Stimulated activated effector memory CD8-positive, alpha-beta T cell treated with anti-CD3 and anti-CD28 coated beads, Interleukin-12 subunit alpha, Interleukin-12 subunit beta, amount 100 ng/mL, for 72 hours (primary cell): ENCODE data around the gene MMP24OS.
A peak's percentile ranks its signal among the peaks of the same experiment; 100 is the strongest.

Experiments used
- ATAC-seq: fragments of 150-1000 bp; cut with Tn5 transposase; 2 replicates; pipeline ENCODE4 v1.10.0; 2021
- DNase-seq, 2 donors: peaks; one replicate each; pipeline ENCODE4 v3.0.0; 2021 to 2022; ENCODE audit warnings: low spot score in 2 of 2
- H3K27ac Mint-ChIP-seq: one replicate; pipeline ENCODE4 v1.8.0; 2022; ENCODE audit warnings: mild to moderate bottlenecking, mixed read lengths
- H3K36me3 Mint-ChIP-seq: one replicate; pipeline ENCODE4 v1.8.0; 2022; ENCODE audit warnings: mild to moderate bottlenecking, mixed read lengths
- H3K4me1 Mint-ChIP-seq: one replicate; pipeline ENCODE4 v1.8.0; 2022; ENCODE audit warnings: mixed read lengths
- H3K4me3 Mint-ChIP-seq: one replicate; pipeline ENCODE4 v1.8.0; 2022; ENCODE audit warnings: mild to moderate bottlenecking, mixed read lengths
- H3K9me3 Mint-ChIP-seq: one replicate; pipeline ENCODE4 v1.8.0; 2022; ENCODE audit warnings: mixed read lengths

The MMP24OS gene

DNA sequence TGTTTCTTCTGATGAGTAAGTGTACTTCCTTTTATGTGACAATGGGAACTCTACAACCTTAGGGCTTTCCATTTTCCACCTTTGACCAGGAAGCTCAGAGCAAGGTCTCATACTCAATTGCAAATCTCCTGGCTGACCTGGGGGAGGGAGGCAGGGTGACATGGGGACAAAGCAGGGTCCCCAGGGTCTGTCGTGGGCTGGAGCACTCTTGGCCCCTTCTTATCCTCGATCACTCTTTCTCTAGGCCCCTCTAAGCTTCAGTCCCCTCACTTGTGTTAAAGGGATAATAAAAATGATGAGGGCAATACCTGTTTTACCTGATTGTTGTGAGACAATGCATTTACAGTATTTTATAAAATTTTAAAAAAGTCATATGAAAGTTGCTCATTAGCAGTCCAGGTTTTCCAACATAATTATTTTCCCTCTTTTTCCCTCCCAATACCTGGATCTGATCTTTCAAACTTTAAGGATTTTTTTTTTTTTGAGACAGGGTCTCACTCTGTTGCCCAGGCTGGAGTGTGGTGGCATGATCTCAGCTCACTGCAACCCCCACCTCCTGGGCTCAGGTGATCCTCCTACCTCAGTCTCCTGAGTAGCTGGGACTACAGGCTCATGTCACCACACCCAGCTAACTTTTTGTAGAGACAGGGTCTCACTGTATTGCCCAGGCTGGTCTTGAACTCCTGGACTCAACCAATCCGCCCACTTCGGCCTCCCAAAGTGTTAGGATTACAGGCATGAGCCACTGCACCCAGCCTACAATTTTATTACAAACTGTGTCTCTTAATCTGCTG lies 22.7 kb upstream of the MMP24OS start:
- Mint-ChIP-seq H3K9me3 (no peaks in the 10 kb centered on the region), H3K36me3 (peaks cover 14% of the 10 kb centered on the region), H3K27ac (no peak overlapping the region), H3K4me1 (peaks cover 49% of the 10 kb centered on the region), H3K4me3 (no peak overlapping the region)
- no peak for ATAC-seq
- DNase-seq = no peak

DNA sequence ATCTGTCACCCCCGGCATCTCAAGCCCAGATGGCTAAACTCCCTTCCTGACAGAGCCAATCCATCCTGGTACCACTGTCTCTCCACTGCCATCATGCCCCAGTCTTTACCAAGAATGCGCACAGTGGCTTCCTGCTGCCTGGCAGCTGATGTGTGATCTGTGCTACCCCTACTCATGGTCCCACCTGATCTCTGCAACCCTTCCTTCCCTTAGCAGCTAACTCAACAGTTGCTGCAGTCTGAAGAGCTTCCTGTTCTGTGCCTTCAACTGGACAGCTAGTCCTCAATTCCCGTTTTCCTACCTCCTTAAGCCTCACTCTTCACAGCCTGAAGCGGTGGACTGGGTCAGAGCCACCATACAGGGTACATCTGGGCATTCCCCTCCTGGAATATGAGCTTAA lies 21.9 kb upstream of the MMP24OS start:
- no peak overlapping the region for H3K27ac Mint-ChIP-seq

GRCh38 chr20:35298264-35298663 lies 20.3 kb upstream of the MMP24OS start:
- DNase-seq = no peak
- ATAC-seq = no peak
- no peaks in the 10 kb centered on the region for H3K9me3 Mint-ChIP-seq
- peaks cover 25% of the 10 kb centered on the region for H3K4me1 Mint-ChIP-seq
- H3K4me3 Mint-ChIP-seq = no peak overlapping the region
- peaks cover 10% of the 10 kb centered on the region for H3K36me3 Mint-ChIP-seq
- H3K27ac Mint-ChIP-seq = peak overlapping the region; percentile 58

More for the DNA sequence above, 21.9 kb upstream of the MMP24OS start:
- ATAC-seq (no peak), DNase-seq (no peak)
- Mint-ChIP-seq H3K4me3 (no peak overlapping the region), H3K4me1 (peaks cover 40% of the 10 kb centered on the region), H3K36me3 (peaks cover 10% of the 10 kb centered on the region), H3K9me3 (no peaks in the 10 kb centered on the region)

DNA sequence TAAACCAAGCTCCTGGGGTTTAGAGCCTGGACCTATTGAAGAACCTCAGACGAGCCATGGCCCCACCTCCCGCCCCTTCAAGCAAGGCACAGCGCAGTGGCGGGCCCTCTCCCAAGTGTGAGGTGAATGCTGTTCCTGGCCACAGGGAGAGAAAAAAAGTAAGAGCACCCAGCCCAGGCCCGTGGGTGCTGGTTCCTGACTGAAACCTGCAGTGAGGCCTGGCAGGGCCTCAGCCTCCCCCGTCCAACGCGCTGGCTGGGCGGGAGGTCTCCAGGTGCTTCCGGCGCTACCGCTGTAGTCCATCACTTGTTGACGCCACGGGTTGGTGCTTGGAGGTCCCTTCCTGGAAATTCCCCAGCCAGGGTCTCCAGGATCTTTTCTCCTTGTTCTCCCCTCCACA lies 19.8 kb upstream of the MMP24OS start:
- ATAC-seq (no peak), DNase-seq (no peak)
- H3K27ac Mint-ChIP-seq = no peak overlapping the region
- peaks cover 10% of the 10 kb centered on the region for H3K36me3 Mint-ChIP-seq
- no peak overlapping the region for H3K4me3 Mint-ChIP-seq
- no peaks in the 10 kb centered on the region for H3K9me3 Mint-ChIP-seq
- peaks cover 20% of the 10 kb centered on the region for H3K4me1 Mint-ChIP-seq

DNA sequence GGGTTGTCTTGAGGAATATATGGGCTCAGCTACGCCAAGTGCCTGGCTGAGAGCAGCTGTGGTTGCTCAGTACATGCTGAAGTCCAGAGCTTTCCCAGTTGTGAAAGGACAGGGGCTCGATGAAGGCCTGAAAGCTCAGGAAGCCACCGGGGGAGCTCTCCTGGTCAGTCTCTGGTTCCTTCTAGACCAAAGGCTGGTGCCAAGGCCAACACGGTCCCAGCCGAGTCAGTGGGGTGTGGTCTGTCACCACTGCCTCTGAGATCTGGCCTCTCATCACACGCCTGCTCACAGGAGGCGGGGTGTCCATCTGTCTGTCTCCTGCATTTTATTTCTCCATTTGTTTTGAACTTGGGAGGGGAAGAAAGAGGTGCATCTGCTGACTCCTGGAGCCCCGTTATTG lies 19.2 kb upstream of the MMP24OS start:
- Mint-ChIP-seq H3K36me3 (peaks cover 10% of the 10 kb centered on the region), H3K4me1 (peaks cover 14% of the 10 kb centered on the region), H3K9me3 (no peaks in the 10 kb centered on the region)

DNA sequence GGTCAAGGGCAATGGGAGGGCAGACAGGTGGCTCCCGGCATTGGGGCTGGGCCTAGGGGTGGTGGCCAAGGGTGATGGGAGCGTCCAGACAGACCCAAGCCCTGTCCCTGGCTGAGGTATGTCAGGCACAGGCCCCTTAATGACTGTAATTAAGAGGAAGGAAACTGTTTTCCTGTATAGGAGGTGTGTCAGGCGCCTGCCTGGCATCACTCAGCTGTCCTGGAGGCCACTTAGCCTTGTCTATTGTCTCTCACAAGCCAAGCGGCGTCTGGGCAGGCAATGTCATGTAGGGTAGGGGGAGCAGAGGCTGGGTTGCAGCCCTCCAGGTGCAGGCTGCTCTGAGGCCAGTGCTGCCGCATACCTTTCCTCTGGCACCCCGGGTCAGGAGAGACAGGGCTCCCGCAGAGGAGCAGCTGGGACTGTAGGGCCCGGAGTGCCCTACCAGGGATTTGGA lies 18.2 kb upstream of the MMP24OS start:
- H3K9me3 Mint-ChIP-seq = no peaks in the 10 kb centered on the region
- ATAC-seq (no peak), DNase-seq (no peak)
- no peak overlapping the region for H3K27ac Mint-ChIP-seq
- no peak overlapping the region for H3K4me3 Mint-ChIP-seq
- peaks cover 10% of the 10 kb centered on the region for H3K36me3 Mint-ChIP-seq
- peaks cover 6% of the 10 kb centered on the region for H3K4me1 Mint-ChIP-seq

More for the DNA sequence above, 19.2 kb upstream of the MMP24OS start:
- DNase-seq (no peak), ATAC-seq (no peak)
- Mint-ChIP-seq H3K27ac (peak overlapping the region; percentile 26), H3K4me3 (no peak overlapping the region)

DNA sequence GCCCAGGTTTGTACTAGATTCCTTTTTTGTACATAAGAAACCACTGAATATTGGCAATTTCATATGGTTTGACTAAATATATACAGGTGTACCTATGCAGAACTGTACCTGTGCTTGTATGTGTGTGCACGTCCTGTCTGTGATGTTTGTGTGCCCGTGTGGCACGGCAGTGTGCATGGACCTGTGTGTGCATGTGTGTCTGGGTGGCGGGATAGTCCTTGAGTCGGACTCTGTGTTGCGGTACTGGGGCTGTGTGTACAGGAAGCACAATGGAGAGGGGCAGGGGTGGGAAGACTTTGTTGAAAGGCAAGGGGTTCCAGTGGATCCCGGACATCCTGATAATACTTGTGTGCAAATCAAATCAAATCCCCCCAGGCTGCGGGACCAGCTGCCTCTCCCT lies 17.8 kb upstream of the MMP24OS start:
- H3K27ac Mint-ChIP-seq = no peak overlapping the region
- no peak overlapping the region for H3K4me3 Mint-ChIP-seq
- ATAC-seq (no peak), DNase-seq (no peak)
- H3K36me3 Mint-ChIP-seq = peaks cover 10% of the 10 kb centered on the region
- H3K9me3 Mint-ChIP-seq = no peaks in the 10 kb centered on the region
- peaks cover 6% of the 10 kb centered on the region for H3K4me1 Mint-ChIP-seq

DNA sequence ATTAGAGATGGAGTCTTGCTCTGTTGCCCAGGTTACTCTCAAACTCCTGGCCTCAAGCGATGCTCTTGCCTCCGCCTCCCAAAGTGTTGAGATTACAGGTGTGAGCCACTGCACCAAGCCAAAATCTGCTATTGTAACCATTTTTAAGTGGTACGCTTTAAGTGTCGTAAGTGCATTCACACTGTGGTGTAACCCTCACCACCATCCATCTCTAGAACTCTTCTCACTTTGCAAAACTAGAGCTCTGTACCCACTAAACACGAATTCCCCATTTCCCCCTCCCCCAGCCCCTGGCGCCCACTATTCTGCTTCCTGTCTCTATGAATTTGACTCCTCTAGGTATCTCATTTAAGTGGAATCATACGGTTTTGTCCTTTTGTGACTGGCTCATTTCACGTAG lies 17.1 kb upstream of the MMP24OS start:
- DNase-seq = no peak
- Mint-ChIP-seq H3K9me3 (no peaks in the 10 kb centered on the region), H3K4me3 (no peak overlapping the region), H3K36me3 (peaks cover 10% of the 10 kb centered on the region), H3K27ac (no peak overlapping the region), H3K4me1 (peaks cover 6% of the 10 kb centered on the region)
- ATAC-seq = no peak

DNA sequence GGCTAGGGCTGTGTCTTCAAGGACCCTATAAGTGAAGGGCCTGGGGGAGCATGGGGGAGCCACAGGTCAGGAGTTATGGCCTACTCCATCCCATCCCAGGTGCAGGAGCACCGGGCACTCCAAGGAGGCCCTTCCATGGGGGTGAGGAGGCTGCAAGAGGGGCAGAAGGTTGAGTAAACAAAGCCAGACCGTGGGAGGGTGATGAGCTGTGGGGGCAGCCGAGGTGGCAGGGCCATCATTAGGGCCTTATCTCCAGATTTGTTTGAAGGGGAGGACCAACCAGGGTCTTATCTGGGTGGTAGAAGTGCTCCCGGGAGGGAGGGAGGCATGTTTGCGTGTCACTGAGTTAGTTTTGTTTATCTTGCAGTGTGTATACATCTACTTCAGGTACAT lies 16.4 kb upstream of the MMP24OS start:
- DNase-seq (no peak), ATAC-seq (no peak)
- H3K4me3 Mint-ChIP-seq = no peak overlapping the region
- no peaks in the 10 kb centered on the region for H3K9me3 Mint-ChIP-seq
- H3K27ac Mint-ChIP-seq = no peak overlapping the region
- H3K4me1 Mint-ChIP-seq = peaks cover 6% of the 10 kb centered on the region
- H3K36me3 Mint-ChIP-seq = peaks cover 5% of the 10 kb centered on the region

DNA sequence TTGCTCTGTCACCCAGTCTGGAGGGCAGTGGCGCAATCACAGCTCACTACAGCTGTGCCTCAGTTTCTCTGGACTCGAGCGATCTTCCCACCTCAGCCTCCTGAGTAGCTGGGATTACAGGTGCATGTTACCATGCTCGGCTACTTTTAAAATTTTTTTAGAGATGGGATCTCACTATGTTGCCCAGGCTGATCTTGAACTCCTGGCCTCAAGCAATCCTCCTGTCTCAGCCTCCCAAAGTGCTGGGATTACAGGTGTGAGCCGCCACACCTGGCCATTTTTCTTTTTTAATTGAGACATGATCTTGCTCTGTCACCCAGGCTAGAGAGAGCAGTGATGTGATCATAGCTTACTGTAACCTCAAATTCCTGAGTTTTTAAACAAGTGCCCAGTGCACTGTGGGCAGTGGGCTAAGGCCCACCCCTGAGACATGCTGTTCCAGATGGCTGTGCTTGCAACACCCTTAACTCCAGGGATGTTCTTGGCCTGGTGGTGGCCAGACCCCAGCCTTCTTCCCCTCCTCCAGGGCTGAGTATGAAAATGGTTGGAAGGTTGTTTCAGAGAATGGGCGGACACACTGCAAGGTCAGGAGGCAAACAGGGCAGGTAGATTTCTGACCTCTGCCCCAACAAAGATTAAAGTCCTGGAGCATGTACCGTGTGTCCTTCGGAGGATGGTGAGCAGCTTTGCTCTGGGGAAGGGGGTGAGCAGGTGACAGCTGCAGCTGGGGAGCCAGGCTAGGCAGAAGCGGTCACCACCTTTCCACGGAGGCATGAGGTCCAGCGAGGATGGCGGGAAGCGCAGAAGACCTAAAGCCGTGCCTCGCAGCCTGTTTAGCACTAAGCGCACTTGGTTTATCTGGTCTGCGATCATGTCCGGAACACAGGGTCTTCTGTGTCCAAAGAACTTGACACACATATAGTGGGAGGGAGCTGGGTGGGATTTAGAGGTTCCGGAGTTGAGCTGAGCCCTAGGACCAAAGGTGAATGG lies 15.7 kb upstream of the MMP24OS start:
- Mint-ChIP-seq H3K27ac (no peak overlapping the region), H3K4me1 (peaks cover 2% of the 10 kb centered on the region), H3K36me3 (peaks cover under 1% of the 10 kb centered on the region), H3K9me3 (no peaks in the 10 kb centered on the region), H3K4me3 (no peak overlapping the region)
- no peak for ATAC-seq
- no peak for DNase-seq

DNA sequence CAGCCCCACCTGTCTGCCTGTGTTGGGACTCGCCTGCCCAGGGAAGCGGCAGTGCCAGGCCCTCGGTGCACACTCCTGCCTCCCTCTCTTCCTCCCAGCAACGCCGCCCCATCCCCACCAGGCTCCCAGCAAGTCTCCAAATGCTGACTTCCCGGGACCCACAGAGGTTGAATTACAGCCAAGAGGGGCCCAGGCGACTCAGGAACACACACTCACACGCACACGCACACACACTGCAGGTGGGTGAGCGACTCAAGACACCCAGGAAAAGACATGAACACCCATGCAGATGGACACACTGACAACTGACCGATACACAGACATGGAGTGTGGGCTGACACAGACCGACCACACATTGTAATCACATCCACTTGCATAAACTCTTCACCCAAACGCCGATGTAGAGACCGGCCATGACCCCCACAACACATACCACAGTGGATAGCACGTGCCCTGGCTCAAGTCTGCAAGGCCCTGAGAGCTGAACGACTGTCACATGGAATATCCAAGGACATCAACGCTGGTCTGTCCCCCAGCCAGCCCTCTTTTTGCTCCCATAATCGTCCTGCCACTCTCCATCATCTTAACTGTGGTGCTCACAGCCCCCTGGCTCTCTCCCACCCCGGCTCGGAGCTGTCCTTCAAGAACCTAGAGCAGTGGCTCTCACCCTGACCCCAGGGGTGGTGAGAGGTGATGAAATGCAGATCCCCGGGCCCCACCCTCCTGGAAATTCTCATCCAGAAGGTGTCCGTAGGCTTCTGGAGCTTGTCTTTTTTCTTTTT lies 14.8 kb upstream of the MMP24OS start:
- no peak overlapping the region for H3K4me3 Mint-ChIP-seq
- ATAC-seq (no peak), DNase-seq (no peak)
- H3K27ac Mint-ChIP-seq = no peak overlapping the region
- H3K4me1 Mint-ChIP-seq = no peaks in the 10 kb centered on the region
- no peaks in the 10 kb centered on the region for H3K36me3 Mint-ChIP-seq
- no peaks in the 10 kb centered on the region for H3K9me3 Mint-ChIP-seq

GRCh38 chr20:35291654-35292503 lies 14.0 kb upstream of the MMP24OS start, which contains the start of gene FAM83C:
Gene FAM83C (minus strand): TSS chr20:35292425. CDS start chr20:35292304, 121 bp downstream.
- DNase-seq (no peak), ATAC-seq (no peak)
- no peaks in the 10 kb centered on the region for H3K36me3 Mint-ChIP-seq
- no peak within 1 kb of the TSS for H3K27ac Mint-ChIP-seq
- no peaks in the 10 kb centered on the region for H3K4me1 Mint-ChIP-seq
- H3K4me3 Mint-ChIP-seq = no peak within 1 kb of the TSS
- no peaks in the 10 kb centered on the region for H3K9me3 Mint-ChIP-seq

GRCh38 chr20:35290887-35291417 lies 13.0 kb upstream of the MMP24OS start:
- Mint-ChIP-seq H3K4me3 (no peak overlapping the region), H3K9me3 (no peaks in the 10 kb centered on the region), H3K4me1 (peaks cover 4% of the 10 kb centered on the region), H3K36me3 (peaks cover 4% of the 10 kb centered on the region), H3K27ac (no peak overlapping the region)
- ATAC-seq (peak; percentile 8), DNase-seq (no peak)
